OCI-M1 (cell line): Measurements from ENCODE around the gene CTDNEP1.
"Not testable (repeated sequence)": the region's sequence is repeated elsewhere in the genome, so short reads cannot be mapped to it uniquely, and the experiment has no call there.

ENCODE experiments used
- DNase-seq: peaks from one replicate; lab custom pipeline; 2025; lab: John Stamatoyannopoulos, UW

Gene CTDNEP1

DNA sequence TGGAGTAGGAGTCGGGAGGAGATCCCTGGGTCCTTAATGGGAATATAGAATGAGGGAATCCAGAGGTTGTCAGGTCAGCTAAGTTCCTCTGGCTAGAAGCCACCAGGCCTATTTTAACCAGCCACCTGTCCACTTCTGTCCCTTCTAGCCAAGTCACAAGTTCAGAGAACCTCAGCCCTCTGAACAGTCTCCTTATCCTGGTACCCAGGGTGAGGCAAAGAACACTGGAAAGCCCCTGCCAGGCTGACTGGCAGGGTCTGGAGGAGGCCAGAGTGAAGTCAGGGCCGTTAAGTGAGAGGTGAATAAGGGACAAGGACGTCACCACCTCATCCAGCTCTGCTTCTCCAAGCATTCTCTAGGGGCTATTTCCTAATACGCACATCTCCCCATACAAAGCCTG, 2.7 kb downstream of the CTDNEP1 start:
- DNase-seq, result no peak

DNA sequence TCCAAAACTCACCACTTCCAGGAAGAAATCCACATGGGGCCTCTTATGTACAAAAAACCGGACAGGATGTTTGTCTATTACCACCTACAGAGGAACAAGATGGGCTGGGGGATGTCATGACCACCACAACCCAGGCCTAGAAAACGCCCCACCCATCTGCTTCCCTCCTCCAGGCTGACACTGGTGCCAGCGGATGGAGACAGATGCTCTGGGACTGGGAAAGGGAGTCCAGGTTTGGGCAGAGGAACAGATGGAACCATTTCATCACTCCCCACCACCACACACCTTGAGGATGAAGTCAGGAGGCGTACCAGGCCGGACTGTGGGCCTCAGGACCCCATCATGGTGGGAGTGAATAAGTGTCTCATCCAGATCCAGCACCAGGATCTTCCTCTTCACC, 4.8 kb downstream of the CTDNEP1 start:
- no peak for DNase-seq

DNA sequence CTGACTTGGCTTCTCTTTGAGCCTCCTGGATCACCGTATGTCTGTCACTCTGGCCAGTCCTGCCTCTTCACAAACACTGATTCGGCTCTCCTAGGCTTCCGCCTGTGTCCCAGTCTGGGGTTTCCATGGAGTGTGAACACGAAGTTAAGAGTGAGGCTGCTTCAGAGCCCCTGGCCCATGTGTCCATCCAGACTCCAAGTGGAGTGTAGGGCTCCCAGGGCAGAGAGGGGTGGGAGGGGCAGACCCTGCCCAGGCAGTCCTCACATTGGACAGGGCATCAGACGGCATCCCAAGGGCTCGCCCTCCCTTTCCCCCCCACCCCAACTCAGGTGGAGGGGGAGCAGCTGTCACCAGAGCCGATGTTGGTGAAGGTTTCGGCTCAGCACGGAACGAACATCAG, 7.7 kb downstream of the CTDNEP1 start:
- not testable (repeated sequence) for DNase-seq

DNA sequence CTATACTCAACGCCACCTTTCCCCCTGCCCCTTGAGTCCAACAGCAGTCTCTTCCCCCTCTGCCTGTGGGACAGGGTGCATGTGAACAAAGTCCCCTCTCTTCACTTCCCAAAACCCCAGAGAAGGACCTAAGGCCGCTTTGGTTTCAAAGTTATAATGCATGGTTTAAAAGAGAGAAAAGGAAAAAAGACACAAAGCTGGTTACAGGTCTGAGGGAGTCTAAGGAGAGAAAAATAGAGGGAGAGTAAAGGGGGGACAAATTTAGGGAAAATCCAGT, 8.1 kb downstream of the CTDNEP1 start:
- DNase-seq, result peak; percentile 64

DNA sequence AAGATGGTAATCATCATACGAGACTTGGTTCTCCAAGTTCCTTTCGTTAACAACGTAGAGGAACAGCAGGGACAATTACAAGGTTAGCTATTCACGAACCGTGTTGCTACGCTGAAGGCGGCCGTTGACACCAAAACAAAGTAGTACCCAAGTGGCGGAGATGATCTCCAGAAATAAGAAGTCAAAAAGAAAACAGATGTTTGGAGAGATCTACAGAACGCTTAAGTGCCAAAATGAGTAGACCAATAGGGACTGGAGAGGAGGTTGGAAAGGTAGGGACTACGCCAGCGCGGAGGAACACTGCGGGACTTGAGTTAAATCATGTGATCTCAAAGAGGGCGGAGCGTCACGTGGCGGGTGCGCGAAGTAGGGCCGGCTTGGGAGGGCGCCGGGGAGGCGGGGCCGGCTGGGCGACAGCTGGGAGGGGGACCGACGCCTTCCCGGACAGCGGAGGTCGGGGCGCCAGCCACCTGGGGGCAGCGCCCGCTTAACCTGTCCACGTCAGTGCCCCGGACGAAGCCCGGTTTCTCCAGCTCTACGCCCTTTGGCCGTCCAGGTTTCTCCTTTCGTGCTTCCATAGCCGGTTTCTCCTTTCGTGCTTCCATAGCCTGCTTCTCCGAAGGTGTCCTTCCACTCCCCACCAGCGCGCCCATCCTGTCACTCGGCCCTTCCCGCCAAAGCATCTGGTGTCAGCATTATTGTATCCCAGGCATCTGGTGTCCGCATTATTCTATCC, 8.6 kb downstream of the CTDNEP1 start:
- peak; percentile 98 for DNase-seq

DNA sequence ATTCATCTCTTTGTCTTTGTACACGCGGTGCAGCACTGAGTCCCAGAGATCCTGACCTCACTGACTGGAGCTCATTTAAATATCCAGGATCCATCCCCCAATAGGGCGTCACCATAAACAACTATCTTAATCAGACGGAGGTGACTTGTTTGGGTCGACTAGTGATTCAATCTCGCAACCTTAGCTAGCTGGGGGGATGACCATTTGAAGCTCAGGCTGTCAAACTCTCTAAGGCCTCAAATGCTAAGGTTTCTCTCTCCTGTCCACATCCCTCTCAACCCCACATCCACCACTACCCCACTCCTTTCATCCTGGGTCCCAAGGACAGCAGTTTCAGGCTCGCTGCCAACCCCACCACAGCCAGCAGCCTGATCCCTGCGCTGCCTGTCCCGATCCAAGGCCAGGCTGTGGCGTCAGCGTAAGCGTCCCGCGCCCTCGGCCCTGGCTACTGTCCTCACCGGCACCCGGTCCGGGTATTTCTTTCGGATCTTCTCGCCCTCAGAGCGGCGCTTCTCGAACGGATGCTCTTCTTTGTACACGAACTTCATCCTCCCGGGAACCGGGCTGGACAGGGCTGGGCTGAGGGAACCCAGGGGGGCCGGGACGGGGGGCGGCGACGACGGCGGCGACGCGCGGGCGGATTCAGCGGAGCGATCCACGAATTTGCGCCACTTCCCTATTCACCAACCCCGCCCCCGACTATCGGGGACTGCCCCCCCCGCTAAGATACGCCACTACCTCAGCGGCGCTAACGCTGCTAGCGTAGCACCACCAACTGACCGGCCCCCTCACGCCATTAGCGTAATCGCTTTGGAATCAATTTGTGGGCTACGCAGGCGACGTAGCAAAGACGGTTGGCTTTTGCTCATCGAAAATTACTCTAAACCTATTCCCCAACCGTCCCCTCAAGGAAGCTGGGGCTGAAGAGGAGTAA, 9.5 kb downstream of the CTDNEP1 start, which contains the start of gene GABARAP:
Gene GABARAP, minus strand, starts transcription at position 667 of the 934 bp plus-strand sequence. Its CDS starts 119 bp downstream, at position 548.
- DNase-seq, result peak; percentile 97

DNA sequence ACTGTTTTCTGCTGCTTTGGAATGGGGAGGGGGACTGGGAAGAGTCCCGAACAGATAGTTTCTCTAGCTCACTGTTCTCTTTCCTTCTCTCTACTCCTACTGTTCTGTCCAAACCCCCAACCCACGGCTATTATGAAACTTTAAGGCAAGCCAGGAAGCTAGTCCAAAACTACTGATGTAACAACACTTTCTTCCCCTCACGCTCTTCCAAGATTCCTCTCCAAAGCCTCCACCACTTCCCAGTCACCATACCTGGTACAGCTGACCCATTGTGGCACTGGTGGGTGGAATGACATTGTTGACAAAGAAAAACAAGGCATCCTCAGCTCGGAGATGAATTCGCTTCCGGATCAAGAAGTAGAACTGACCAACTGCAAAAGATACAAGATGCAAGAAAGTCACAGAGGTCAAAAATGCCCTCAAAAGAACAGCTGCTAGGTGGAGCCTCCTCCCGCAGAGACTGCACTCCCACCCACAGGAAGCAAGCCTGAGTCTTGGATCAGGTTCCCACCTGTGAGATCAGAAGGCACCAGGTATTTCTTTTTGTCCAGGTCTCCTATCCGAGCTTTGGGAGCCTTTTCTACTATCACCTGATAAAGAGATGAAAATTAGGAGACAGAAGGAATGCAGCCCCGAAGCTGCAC, 10.3 kb downstream of the CTDNEP1 start:
- peak; percentile 61 for DNase-seq

DNA sequence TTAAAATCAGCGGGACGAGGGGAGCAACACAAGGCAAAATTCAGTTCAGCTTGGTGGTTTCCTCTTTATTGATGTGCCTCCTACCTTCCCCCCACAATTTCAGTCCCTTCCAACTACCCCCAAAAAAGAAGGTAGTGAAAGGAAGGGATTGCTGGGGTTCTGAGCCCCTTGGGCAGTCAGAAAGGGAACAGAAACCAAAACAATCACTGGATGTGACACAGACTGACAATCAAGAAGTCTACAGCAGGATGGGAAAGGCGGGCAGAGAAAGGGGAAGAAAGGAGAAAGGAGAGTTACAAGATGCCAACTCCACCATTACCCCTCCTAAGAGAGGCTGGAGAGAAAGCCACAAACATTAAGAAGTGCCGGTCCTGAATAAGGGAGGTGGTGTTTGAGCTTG, 11.2 kb downstream of the CTDNEP1 start:
- peak; percentile 43 for DNase-seq

DNA sequence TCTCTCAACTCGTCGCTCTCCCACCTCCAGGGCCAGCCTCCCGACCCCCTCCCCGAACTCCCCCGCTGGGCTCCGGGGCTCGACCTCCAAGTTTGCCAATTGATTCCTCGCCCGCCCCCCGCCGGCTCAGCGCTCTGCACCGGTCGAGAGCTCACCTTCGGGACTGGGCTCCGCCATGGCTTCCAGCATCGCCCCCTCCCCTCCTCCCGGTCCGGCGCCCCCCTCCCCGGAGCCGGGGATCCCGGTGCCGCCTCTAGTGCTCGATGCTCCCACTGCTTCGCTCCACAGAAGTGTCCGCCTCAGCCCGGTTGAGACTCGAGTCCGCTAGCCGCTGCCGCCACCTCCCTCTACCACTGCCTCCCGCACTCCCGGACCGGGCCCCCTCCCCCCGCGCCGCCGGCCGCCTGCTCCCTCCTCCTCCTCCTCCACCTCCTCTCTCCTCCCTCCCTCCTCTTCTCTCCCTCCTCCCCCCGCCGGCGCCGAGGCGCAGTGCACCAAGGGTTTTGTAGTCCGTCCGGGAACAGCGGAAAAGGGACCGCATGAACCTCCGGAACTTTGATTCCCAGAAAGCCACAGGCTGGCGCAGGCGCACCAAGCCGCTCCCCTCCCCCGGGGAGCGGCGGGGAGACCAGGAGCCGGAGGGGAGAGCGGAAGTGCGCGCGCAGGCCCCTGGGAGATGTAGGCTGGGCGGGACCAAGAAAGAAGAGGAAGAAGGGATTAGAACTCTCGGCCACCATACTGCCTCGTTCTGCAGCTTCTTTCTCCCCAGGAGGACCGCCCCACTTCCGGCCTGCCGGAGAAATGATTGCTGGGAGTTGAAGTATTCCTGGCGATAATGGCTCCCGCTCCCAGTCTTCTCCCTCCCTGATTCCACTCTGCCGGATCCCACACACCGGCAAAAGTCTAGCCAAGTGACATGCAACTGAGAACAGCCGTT, 12.2 kb downstream of the CTDNEP1 start, which contains the start of gene PHF23:
Gene PHF23, minus strand, starts transcription at position 367 of the 937 bp plus-strand sequence. Its CDS starts 178 bp downstream, at position 189.
- DNase-seq, result peak; percentile 100

DNA sequence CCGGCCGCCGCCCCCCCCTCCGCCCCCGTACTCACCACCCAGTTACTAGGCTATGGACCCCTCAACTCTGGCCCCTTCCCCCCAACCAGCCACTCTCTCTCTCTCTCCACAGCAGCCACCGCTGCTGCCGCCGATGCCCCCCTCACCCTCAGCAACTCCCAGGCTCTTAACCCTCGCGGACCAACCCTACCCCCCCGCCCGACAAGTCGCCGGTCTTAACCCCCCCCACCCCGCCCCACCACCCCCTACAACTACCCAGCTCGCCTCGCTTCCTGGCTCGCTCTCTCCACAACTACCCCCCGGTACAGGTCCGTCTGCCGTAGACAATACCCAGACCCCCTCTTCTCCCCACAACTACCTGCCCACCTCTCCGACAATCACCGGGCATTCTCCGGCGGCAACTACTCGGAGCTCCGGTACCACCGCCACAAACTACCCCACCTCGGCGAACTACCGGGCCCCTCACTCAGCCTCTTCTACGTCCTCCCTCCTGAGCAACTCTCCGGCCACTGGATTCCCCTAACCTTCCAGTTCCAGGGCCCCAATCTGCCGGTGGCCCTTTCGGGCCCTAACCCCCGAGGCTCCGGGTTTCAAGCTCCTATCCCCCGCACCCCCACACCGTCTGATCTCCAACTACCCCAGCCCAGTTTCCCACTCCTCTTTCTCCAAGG, 13.0 kb downstream of the CTDNEP1 start:
- DNase-seq, result peak; percentile 60

DNA sequence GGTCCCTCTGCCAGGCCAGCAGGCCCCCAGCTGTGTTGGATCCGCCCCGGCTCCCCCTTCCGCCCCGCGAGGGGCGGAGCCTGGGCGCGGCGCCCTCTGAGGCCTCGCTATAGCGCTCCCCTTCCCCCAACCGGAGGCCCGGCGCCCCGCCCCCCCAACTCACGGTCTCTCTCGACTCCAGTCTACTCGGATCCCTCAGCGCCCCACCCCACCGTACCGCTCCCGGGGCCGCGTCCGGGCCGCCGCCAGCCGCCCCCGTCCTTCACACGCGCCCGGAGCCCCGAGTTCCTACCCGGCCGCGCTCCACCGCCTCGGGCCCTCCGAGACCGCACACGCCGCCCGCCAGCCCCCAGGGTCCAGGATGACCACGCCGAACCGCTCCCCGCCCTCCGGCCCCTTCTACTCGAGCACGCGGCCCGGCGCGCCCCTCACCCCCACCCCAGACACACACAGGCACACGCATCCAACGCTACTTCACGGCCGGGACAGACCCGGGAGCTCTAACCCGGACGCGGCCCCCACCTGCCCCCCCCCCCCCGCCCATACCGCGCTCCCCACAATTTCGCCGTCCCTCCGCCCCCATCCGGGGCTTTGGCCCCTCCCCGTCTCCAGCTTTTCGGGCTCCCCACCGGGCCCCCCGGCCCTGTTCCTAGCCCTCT, 13.6 kb downstream of the CTDNEP1 start:
- DNase-seq, result peak; percentile 89

DNA sequence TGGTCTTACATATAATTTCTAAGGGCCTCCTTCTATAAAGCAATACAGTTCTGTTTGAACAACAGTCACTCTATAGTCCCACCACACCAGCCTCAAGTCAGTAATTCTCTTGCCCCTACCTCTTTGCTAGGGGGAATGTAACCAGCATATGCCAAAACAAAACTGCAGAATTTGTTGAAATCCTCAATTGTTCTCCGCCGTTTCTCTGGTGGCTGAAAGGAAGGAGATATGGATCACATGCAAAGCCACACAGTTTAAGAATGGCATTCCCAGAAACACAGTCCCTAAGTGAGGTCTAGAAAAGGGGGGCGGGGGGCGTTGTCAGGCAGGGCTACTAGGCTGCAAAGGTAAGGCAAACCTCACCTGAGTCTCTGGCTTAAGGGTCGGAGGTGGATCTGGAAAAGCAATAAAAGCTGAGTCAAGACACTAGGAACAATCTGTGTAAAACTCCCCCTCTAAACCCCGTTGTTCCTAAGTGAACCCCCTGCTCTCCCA, 14.2 kb downstream of the CTDNEP1 start:
- peak; percentile 79 for DNase-seq

DNA sequence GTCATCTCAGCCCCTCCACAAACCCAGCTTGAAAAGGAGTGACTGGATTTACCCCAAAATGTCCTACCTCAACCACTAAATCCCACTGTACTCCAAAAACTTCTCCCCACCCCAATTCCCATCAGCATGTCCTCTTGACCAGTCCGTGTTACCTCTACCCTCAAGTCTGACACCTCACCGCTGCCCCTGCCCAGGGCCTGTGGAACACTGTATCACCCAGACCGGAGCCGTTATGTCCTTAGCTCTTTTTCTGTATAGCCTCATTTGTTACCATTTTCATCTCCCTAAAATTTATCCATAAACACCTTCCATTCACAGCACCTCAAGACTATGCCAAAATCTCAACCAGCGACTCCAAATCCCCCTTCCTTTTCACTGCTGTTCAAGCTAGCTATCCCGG, 14.7 kb downstream of the CTDNEP1 start:
- DNase-seq, result no peak

DNA sequence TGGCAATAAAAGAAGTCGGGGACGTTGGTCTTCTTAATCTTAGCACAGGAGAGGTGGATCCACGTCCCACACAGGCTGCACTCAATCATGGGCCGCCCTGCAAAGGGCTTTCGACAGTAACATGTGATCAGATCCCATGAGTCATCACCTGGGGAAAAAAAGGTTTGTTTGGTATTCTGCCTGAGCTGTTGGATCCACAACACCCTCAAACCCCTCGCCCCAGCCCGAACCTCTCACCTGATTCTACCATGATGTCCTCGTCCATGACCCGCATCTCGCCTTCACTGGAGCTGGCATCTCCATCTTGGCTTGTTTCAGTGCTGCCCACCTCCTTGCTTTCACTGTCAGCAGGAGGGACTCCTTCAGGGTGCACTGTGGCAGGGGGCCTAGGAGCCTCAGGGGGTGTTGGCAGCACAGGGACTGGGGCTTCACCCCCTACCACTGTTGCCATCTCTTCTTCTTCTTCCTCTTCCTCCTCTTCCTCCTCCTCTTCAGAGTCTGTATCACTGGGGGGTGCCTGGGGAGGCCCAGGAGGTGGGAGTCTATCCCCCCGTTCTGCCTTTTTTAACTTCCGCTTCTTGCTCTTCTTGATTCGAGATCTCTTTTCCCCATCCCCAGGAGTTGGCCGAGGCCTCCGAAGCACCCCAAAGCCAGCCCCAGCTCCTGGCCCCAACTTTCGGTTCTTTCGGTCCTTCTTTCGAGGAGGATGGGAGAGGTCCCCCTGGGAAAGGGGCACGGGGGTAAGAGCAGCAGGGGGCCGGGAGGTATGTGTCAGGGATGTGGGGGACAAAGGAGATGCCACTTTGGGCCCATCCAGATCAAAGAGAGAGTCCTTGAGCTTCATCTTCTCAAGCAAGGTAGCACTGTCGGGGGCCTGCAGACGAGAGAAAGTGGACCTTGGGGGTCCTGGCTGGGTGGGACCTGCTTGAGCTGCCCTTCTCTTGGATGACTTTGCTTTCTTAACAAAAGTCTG, 15.6 kb downstream of the CTDNEP1 start:
- peak; percentile 31 for DNase-seq

DNA sequence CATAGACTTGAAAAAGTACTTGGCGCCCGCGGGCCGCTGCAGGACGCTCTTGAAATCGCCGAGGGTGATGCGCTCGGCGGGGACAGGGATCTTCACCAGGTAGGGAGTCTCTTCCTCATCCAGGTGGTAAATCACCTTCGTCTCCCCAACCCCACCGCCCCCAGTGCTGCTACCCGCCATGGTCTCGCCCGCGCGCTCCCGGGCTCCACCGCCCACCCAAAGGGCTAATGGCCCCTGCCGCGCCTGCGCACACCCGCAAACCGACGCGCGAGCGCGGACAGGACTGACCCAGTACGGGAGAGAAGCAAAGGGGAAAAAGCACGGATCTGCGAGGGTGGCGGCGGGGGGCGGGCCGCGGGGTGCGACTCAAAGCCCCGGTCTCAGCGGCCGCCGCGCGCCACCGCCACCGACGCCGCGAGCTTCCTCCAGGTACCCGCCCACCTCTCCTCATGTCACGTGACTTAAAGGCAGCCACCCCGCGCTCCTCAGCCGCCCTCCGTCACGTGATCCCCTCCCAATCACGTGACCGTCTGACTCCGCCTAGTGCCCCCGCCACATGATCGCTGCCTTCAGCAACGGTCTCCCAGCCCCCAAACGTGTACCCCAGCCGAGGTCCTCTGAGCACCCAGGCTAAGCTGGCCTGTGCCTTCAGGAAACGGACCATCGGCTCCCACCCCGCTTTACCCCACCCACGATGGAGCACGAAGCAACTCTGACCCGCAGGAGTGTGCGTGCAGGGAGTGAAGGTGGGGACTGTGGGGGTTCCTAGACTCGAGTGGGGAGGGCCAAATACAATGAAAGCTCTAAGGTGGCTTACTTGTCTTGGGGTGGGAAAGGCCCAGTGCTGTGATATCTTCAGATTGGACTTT, 17.2 kb downstream of the CTDNEP1 start, which contains the start of gene DVL2:
Gene DVL2, minus strand, starts transcription at position 435 of the 869 bp plus-strand sequence. Its CDS starts 255 bp downstream, at position 180.
- peak; percentile 98 for DNase-seq

DNA sequence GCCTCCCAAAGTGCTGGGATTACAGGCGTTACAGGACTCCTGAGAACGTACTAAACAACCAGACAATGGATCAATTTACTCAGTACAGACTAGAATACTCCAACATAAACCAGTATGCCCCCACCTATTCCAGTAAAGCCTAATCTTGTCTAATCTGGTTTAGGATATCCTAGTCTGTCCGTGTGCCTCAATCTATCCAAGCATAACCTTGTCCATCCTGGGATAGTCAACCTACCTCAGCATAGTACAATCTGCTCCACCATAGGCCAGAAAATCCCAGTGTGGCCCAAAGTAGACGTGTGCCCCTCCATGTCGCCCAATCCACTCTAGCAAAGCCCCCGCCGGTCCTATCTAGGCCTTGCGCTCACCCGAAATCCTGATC, 17.8 kb downstream of the CTDNEP1 start:
- no peak for DNase-seq

DNA sequence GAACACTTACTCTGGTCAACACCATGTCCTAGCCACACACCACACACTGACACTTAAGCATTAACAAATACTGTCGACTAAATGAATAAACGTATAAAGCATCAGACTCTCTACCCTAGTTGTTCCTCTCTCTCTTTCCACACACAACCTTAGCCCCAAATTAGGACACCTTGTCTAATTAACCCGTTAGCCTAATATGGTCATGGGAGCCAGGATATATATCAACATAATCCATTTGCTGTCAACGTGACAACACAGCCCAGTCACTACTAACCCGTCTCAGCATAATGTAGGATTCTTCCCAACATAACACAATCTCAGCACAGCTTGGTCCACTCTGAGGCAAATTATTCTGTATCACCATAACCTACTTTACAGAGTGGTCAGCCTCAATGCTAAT, 19.4 kb downstream of the CTDNEP1 start:
- no peak for DNase-seq

DNA sequence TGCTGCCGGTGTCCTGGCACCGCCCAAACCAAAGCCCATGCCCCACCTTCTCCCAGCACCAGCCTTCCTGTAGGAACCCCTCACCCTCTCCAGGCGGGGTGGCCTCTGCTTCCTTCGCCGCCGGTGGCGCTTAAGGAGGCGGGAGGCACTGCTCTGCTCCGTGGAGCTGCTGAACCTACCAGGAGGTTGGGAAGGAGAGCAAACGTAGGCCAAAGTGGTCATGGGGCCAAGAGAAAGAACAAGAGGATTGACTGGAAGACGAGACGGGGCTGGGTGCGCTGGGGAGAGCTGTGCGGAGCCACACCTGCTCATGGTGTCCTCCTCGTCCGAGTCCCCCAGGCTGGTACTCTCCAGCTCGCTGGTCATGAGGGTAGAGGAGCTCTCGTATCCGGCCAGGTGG, 22.0 kb downstream of the CTDNEP1 start:
- no peak for DNase-seq
